HG03159 (cell line): ENCODE measurements around the gene CDKAL1.
A peak's percentile ranks its signal among the peaks of the same experiment; 100 is the strongest.
"Not testable (repeated sequence)": the region's sequence is repeated elsewhere in the genome, so short reads cannot be mapped to it uniquely, and the experiment has no call there.

Experiments used
- ATAC-seq: cut with Tn5 transposase; IDR thresholded peaks from one replicate; pipeline ENCODE4 v1.9.1; 2021; ENCODE audit warnings: mild to moderate bottlenecking, moderate library complexity; ENCODE audit not compliant: unreplicated experiment

Gene CDKAL1

DNA sequence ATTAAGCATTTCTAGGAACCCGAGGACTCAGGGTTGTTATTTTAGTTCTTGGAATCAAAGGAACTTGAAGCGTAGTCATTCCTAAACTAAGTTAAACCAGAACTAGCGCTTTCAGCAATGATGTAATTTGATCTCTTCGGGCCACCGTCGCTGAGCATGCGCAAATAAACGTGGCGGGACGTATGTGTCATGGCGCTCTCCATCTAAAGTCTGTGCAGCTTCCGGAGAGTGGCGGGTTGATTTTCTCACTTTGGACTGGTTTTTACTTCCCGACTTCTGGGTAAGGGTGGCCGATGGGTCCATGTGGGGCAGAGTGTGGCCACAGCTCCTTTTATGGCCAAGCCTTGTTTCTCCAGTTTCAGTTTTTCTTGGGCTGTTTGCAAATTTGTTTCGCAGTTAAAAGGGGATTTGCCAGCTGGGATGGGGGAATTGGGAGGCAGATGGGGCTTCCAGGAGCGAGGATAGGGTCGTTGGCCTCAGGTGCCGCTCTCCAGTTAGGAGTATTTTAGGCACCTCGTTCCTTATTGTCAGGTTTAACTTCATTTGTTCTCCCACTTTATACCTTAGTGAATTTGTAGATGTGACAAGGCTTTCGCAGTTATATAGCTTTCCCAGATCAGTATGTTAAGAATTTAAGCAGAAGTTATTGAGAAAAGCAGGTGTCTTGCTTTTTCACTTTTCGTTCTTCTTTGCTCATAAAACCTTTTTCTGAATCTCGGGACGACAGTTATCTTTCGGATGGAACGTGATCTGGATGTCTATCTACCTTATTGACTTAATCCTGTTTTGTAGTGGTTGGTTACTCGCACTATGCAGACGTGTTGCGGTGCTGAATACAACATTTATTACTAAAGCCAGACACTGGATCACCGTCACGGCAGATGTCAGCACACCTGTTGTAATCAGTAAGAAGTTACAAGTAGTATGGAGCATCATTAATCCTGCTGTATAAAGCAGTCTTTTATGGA lies at the start of gene CDKAL1:
Gene CDKAL1, plus strand, starts transcription at position 163 of the 968 bp plus-strand sequence. CDS start 11,894 bp downstream, outside the sequence.
- ATAC-seq, result peak; percentile 80

DNA sequence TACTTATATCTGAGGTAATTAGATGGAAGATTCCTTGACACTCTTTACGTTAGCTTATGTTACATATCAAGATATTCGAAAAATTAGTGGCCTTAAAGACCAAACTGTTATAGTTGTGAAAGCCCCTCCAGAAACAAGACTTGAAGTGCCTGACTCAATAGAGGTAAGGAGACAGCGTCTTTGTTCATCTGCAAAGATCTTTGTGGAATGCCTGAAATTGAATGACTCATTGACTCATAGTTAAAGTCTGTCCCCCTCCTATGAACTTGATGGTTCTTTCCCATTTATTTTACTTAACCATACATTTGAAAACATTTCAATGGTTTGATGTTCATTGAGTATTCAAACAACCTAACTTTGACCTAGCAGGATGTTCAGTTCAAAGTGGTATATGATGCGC lies 47.6 kb upstream of the CDKAL1 start:
- ATAC-seq, result no peak

DNA sequence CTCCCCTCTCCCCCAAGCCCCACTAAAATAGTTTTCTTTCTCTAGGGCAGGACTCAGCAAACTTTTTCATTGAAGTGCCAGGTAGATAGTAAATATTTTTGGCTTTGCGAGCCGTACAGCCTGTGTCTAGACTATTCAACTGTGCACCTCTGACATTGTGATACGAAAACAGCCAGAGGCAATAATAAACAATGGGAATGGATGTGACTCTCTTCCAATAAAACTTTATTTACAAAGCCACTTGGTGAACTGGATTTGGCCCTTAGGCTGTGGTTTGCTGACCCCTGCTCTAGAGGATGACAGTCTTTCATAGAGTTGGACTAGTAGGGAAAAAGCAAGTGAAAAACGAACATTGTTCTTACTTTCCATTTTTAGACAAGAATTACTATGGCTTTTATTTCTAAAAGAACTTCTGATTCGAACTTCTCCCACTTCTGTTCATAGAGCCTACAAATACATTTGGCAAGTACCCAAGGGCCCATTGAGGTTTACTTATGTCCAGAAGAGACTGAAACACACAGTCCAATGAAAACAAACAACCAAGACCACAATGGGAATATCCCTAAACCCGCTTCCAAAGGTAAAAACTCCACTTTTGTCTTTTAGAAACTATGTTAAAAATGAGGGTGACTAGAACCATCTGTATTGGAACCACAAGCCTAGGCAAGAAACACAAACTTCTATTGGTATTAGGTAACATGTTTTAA lies 46.4 kb upstream of the CDKAL1 start:
- no peak for ATAC-seq

DNA sequence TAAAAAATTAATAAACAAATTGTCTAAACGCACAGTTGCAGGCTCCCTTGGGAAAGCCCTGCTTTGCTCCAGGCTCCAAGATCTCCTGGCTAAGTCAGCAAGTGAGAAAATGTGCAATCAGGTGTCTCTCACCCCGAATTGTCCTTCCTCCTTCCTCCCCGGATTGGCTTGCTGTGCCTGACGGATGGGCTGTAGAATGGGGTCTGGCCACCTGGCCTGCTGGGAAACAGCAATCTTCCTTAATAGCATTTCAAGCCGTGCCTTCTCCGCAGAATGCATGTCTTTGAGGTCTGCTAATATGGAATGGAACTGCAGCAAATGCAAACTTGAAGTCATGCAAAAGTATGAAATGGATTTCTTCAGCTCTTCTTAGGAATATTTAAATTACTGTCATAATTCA lies 43.7 kb upstream of the CDKAL1 start:
- ATAC-seq, result no peak

DNA sequence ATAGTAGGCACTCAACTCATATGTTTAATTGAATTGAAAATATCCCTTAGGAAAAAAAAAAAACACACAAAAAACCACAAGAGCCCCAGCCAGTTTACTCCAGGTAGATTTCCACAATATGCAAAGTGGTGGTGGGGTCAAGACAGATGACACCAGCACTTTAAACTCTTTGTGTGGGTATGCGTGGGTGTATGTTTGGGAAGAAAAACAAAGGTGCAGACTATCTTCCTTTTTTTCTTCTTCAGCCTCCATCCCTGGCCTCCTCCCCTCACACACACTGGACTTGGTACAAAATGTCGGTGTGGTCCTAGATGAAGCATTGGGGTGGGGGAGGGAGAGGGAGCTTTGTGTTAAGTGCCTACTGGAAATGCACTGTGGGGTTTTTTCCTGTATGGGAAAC lies 42.2 kb upstream of the CDKAL1 start:
- no peak for ATAC-seq

DNA sequence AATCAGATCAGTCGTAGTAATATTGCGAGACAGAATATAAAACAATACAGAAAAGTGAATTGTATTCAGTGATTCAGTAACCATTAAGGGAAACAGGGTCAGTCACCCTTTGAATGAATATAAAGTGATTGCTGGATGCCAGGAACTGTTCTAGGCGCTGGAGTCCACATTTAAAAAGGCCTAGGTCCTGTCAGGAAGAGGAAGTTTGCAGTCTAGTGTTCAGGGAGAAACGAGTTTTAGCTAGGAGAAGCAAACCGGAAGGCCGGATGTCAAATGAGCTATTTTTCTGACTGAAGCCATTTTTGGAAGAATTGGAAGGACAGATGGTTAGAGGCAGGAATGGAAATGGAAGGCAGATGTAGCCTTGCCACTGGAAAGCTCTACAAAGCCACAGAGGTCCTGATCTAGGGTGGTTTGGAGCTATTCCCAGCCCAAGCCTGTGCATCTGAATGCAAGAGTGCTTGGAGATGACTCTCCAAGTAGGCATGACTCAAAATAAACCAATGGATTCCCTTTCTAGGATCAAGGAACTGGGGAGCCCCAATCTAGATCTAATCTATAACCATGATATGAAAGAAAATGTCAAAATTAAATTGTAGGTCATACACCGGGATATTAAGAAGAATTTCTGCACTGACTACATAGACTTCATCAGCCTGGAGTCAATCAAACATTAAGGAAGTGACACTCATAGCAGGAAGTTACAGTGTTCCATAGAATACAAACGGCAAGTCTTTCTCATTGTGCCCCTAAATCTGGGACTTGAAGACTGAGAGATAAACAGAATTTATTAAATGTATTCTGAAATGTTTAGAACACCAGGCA lies 36.8 kb upstream of the CDKAL1 start:
- no peak for ATAC-seq

DNA sequence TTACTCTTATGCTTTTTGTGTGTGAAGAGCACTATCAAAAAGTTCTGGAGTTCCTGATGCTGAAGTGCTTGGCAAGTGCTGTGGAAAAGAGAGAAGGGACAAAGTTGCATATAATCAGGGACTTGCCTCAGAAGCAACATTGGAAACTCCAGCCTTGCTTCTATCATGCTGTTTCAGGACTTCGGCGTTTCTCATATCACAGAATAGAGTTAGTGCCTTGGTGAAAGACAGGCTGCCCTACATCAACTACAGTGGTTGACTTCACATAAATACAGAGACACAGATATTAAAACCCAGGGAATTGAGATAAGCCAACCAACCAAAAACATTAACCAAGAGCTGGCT lies 36.2 kb upstream of the CDKAL1 start:
- no peak for ATAC-seq

DNA sequence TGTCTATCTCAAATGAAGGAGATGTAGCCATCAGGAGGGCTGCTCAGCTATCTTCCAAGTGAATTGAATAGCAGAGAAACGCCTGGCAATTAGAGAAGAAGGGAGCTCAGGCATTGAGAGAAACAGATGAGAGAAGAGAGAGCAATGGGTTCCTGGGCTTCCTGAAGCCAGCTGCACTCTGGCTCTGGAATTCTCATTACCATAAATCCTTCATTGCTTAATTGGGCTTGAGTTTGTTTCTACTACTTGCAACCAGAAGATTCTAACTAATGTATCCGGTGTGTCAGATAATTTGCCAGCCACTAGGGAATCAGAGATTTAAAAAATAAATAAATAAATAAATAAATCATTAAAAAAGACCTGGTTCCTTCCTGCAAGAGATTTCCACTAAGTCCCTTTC lies 25.0 kb upstream of the CDKAL1 start:
- no peak for ATAC-seq

DNA sequence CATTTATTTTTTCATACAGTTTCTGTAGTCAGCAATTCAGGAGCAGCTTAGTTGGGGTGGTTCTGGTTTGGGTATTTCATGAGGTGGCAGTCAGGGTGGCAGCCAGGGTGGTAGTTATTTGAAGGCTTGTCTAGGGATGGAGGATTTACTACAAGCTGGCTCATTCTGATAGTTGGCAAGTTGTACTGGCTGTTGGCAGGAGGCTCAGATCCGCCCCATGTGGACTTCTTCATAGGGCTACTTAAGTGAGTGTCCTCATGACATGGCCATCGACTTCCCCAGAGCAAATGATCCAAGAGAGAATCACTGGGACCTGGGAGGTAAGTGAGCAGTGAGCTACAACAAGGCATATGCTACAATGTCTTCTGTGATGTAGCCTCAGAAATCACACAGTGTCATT lies 22.4 kb upstream of the CDKAL1 start:
- ATAC-seq, result no peak

DNA sequence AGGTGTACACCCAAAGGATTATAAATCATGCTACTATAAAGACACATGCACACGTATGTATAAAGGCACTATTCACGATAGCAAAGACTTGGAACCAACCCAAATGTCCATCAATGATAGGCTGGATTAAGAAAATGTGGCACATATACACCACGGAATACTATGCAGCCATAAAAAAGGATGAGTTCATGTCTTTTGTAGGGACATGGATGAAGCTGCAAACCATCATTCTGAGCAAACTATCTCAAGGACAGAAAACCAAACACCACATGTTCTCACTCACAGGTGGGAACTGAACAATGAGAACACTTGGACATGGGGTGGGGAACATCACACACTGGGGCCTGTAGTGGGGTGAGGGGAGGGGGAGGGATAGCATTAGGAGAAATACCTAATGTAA lies 9.0 kb upstream of the CDKAL1 start:
- not testable (repeated sequence) for ATAC-seq

DNA sequence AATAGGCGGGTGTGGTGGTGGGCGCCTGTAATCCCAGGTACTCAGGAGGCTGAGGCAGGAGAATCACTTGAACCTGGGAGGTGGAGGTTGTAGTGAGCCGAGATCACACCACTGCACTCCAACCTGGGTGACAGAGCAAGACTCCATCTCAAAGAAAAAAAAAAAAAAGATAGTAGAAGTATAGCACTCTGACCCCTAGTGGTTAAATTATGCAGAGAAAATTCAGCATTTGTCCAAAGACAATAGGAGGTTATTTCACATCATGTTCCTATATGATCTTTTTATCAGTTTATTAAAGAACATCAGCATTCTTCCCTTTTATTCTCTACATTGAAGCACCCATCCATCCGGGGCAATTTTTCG lies 5.2 kb upstream of the CDKAL1 start:
- not testable (repeated sequence) for ATAC-seq

DNA sequence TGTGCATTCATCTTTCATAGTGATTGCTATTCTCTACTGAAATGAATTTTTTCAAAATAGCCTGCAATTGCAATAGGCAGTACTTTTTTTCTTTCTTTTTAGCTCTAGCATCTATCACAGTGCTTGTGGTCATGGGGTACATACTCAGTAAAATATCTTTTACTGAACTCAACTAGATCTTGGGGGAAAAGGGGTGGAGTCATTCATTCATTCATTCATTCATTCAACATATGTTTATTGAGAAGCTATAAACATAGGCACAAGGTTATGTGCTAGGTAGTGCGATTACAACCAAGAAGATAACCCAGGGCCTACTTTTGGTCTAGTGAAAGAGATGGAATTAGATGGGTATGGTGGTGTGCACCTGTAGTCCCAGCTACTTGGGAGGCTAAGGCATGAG lies 1.4 kb upstream of the CDKAL1 start:
- ATAC-seq, result no peak

DNA sequence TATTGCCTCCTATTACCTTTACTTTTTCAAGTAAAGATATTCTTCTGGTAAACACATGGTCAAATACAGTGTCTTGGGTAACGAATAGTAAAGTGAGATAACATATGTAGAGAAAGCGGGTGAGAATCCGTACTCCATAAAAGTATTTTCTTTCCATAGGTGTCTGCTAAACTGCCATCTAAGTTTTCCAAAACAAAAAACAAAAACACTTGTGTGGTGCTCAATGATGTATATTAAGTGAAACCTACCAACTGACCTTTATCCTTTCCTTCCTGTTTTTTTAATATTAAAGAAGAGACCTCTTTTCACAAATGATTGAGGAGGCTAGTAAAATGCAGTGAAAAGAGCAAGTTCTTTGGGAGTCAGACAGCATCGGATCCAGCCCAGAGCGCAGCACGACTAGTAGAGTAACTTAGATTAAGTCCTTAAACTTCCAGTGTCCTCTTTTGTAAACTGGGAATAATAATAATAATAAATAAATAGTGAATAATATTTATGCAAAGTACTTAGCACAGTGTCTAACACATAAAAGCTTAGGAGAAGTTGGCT lies 437 bp upstream of the CDKAL1 start:
- peak; percentile 5 for ATAC-seq

DNA sequence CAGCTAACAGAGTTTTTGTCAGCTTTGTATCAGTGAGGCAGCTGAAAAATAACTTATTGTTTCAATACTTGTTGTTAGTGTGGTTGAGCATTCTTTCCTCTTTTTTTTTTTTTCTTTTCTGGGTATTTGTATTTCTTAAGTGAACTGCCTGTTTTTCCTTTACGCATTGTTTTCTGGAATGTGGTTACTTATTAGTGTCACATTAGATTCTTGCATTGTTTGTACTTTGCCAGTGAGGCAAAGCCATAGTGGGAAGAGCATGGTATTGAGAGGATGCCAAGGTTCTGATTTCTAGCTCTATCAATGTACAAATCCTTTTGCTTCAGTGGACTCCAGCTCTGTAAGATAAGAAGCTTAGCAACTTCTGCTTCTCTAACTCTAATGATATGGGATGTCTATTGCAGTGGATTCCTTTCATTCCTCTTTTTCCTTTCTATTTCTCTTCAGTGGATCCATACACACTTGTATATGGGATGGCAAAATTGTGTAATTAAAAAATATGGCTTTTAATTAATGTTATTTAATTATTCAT lies 3.9 kb downstream of the CDKAL1 start:
- no peak for ATAC-seq

DNA sequence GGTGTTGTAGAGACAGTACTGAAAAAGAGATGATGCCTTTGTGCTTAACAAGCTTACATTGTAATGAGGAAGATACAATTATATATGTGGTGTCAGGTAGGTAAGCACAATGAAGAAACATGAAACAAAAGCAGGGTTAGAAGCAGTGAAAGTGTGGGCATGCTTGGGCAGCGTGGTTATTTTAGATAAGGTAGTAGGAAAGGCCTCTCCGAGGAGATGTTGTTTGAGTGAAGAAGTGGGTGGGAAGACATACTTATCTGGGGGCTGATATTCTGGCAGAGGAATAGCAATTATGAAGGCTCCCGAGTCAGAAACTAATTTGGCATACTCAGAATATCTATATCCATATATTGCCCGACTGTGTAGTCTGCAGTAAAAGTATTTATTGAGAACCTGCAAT lies 4.7 kb downstream of the CDKAL1 start:
- ATAC-seq, result no peak

DNA sequence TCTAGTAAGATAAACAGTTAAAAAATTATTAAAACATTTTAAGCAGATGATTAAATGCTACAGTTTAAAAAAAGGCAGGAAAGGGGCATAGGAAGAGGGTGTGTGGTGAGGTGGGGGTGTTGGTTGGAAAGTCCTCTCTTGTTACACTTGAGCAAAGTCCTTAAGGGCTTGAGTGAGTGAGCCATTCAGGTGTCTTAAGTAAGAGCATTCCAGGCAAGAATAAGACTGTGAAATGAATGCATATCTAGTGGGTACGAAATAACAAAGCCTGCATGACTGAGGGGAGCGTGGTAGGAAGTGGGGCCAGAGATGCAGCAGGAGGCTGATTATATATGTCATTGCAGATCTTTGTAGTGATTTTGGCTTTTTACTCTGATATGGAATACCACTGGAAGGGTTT lies 5.1 kb downstream of the CDKAL1 start:
- no peak for ATAC-seq

DNA sequence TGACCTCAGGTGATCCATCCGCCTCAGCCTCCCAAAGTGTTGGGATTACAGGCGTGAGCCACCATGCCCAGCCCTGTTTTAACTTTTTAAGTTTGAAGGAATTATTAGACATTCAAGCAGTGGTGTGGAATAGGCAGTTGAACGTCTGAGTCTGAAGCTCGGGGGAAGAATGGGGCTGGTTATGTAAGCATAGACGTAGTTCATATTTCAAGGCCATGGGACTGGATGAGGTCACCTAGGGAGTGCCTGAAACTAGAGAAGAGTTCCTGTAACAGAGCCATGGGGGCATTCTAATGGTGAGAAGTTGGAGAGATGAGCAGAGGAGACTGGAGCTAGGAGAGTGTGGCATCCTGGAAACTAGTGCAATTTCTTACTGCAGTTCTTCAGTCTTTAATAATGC lies 6.4 kb downstream of the CDKAL1 start:
- ATAC-seq, result no peak

DNA sequence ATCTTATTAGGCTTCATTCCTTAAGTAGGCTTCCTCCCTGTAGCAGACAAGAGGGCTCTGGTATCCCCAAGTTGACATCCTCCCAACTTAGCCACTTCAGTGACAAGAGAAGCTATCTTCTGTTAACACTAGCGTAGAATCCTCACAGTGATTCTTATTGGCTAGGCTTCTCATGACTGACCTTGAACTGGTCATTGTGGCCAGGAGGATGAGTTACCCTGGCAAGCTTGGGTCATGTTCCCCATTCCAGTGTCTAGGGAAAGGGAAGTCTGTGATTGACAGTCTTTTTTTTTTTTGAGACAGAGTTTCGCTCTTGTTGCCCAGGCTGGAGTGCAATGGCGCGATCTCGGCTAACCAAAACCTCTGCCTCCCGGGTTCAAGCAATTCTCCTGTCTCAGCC lies 7.1 kb downstream of the CDKAL1 start:
- ATAC-seq, result no peak

DNA sequence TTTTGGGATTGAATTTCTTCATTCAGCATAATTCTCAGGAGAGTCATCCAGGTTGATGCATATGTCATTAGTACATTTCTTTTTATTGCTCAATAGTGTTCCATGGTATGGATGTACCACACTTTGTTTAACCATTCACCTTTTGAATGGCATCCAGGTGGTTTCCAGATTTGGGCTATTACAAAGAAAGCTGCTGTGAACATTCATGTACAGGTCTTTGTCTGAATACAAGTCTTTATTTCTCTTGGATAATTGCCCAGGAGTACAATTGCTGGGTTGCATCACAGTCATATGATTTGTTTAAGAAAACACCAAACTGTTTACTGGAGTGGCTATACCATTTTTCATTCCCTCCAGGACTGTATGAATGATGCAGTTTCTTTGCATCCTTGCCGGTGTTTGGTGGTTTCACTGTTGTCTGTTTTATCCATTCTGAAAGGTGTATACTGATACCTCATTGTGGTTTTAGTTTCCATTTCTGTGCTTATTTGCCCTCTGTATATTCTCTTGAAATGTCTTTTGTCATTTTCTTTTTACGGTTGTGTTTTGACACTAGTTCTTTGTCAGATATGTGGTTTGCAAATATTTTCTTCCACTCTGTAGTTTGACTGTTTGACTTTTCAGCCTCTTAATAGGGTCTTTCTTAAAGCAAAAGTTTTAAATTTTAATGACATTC lies 8.8 kb downstream of the CDKAL1 start:
- ATAC-seq, result peak; percentile 99

DNA sequence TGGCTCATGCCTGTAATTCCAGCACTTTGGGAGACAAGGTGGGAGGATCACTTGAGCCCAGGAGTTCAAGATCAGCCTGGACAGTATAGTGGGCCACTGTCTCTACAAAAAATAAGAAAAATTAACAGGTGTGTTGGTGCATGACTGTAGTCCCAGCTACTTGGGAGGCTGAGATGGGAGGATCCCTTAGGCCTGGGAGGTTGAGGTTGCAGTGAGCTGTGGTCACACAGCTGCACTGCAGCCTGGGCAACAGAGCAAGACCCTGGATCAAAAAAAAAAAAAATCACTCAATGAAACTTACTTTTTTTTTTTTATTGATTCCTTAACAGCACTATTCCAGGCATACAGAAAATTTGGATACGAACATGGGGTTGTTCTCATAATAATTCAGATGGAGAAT lies 14.0 kb downstream of the CDKAL1 start:
- no peak for ATAC-seq
